Fibroblast of lung (primary cell): Measurements from ENCODE around the gene CUEDC1. TPM values are rescaled to one million over a fixed set of nuclear protein-coding genes. Genes with fewer than 3 reads are reported as not detected.

Experiments used
- DNase-seq, 2 donors: peaks; one replicate each; pipeline versions ENCODE4 v3.0.0 to v3.0.0-alpha.2; 2010; ENCODE audit warnings: low read depth in 2 of 2
- H2AFZ ChIP-seq: 2 replicates; pipeline ENCODE4 v1.5.1; 2012; ENCODE audit warnings: low read length, control low read depth, inconsistent platforms
- H3K27ac ChIP-seq: 2 replicates; pipeline ENCODE4 v1.5.1; 2011; ENCODE audit warnings: low read length, control low read depth; ENCODE audit not compliant: insufficient read depth
- H3K27me3 ChIP-seq: 2 replicates; pipeline ENCODE4 v1.5.1; 2011; ENCODE audit warnings: mild to moderate bottlenecking, low read length; ENCODE audit not compliant: control insufficient read depth, insufficient read depth
- H3K36me3 ChIP-seq: 2 replicates; pipeline ENCODE4 v1.5.1; 2011; ENCODE audit warnings: low read length; ENCODE audit not compliant: control insufficient read depth, insufficient read depth
- H3K4me1 ChIP-seq: 2 replicates; pipeline ENCODE4 v1.5.1; 2011; ENCODE audit warnings: low read length; ENCODE audit not compliant: control insufficient read depth, insufficient read depth; ENCODE audit errors: extremely low read depth
- H3K4me2 ChIP-seq: 2 replicates; pipeline ENCODE4 v1.5.1; 2011; ENCODE audit warnings: low read length, control low read depth; ENCODE audit not compliant: insufficient read depth; ENCODE audit errors: extremely low read depth
- H3K4me3 ChIP-seq, 4 experiments: fragments of 200-600 bp in 1 of 4; sonication (generic) in 1 of 4; replicated peaks in 1 of 4; 2 replicates each; pipeline ENCODE4 v1.5.1; 2011 to 2016; ENCODE audit warnings: low read length in 4 of 4, low read depth in 3 of 4, mild to moderate bottlenecking in 3 of 4, control low read depth in 2 of 4, inconsistent platforms in 1 of 4, mixed read lengths in 1 of 4; ENCODE audit not compliant: insufficient read depth in 1 of 4; ENCODE audit errors: control extremely low read depth in 1 of 4
- H3K79me2 ChIP-seq: 2 replicates; pipeline ENCODE4 v1.5.1; 2012; ENCODE audit warnings: mild to moderate bottlenecking, low read length, inconsistent platforms; ENCODE audit not compliant: control insufficient read depth, insufficient read depth
- H3K9ac ChIP-seq: 2 replicates; pipeline ENCODE4 v1.5.1; 2011; ENCODE audit warnings: mild to moderate bottlenecking, low read length, control low read depth; ENCODE audit not compliant: insufficient read depth
- H3K9me3 ChIP-seq: 2 replicates; pipeline ENCODE4 v1.5.1; 2012; ENCODE audit warnings: low read depth, low read length; ENCODE audit not compliant: control insufficient read depth, insufficient read depth
- H4K20me1 ChIP-seq: 2 replicates; pipeline ENCODE4 v1.5.1; 2011; ENCODE audit warnings: low read length; ENCODE audit not compliant: control insufficient read depth, insufficient read depth; ENCODE audit errors: extremely low read depth
- EZH2 ChIP-seq: IDR thresholded peaks from 2 replicates; pipeline ENCODE4 v1.5.1; 2012; ENCODE audit warnings: low read length, control low read depth, mild to moderate bottlenecking; ENCODE audit errors: missing control alignments
- polyA plus RNA-seq, 2 donors: library from polyadenylated mRNA; depleted of rRNA in 1 of 2; stranded (reverse) in 1 of 2; unstranded in 1 of 2; fragments of >200 nt; gene quantifications; 2 replicates each; pipeline ENCODE4 v1.2.1, GENCODE V29; 2011 to 2012; ENCODE audit warnings: missing spikeins in 1 of 2
- total RNA-seq: library from RNA; depleted of rRNA; stranded (reverse); fragments of >200 nt; gene quantifications from 2 replicates; pipeline ENCODE4 v1.2.1, GENCODE V29; 2014
- TF ChIP-seq, protein P1 (sequence below), 2 donors: IDR thresholded peaks in 1 of 2; conservative IDR thresholded peaks in 1 of 2; 1 replicate in 1 of 2; 2 replicates in 1 of 2; pipeline ENCODE4 v1.5.1; 2011 to 2012; ENCODE audit warnings: low read length in 2 of 2, control low read depth in 1 of 2, inconsistent platforms in 1 of 2, low read depth in 1 of 2, mild to moderate bottlenecking in 1 of 2

CUEDC1 gene
- total and polyA plus RNA-seq, 2 donors (not counting 1 experiment from before 2014, with no cell fraction given): 11.9 to 34.9 TPM

DNA sequence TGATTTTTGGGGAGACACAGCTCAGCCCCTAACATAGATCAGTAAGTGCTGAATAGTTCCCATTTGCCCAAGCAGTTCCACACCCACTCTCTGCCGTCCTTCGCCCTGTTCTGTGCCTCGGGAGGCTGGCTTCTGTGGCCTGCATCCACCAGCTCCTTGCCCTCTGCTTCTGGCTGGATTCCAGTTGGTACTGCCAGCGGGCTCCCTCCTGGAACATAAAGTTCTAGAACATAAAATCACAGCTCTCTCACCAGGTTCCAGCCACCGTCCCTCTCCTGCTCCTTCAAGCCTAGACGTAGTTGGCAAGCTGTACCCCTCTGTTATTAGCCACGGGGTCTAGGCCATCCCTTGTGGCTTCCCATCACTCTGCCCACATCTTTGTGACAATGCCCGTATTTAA lies 101.5 kb downstream of the CUEDC1 start:
- TF ChIP-seq EZH2: no peak
- TF ChIP-seq, protein P1, sequence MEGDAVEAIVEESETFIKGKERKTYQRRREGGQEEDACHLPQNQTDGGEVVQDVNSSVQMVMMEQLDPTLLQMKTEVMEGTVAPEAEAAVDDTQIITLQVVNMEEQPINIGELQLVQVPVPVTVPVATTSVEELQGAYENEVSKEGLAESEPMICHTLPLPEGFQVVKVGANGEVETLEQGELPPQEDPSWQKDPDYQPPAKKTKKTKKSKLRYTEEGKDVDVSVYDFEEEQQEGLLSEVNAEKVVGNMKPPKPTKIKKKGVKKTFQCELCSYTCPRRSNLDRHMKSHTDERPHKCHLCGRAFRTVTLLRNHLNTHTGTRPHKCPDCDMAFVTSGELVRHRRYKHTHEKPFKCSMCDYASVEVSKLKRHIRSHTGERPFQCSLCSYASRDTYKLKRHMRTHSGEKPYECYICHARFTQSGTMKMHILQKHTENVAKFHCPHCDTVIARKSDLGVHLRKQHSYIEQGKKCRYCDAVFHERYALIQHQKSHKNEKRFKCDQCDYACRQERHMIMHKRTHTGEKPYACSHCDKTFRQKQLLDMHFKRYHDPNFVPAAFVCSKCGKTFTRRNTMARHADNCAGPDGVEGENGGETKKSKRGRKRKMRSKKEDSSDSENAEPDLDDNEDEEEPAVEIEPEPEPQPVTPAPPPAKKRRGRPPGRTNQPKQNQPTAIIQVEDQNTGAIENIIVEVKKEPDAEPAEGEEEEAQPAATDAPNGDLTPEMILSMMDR (conservative IDR thresholded peaks at IDR 0.05 in 1 of 2, IDR thresholded peaks at IDR 0.05 in 1 of 2; ENCODE audit: low read depth in 1 of 2, low read length in 2 of 2): no peak
- Histone ChIP-seq H3K4me3 (no peak overlapping the region), H3K79me2 (peaks cover 12% of the 10 kb centered on the region), H2AFZ (no peak overlapping the region), H3K27ac (no peak overlapping the region), H3K4me2 (no peak overlapping the region), H3K9me3 (no peaks in the 10 kb centered on the region), H3K36me3 (no peaks in the 10 kb centered on the region), H3K4me1 (peaks cover 18% of the 10 kb centered on the region), H4K20me1 (no peaks in the 10 kb centered on the region), H3K27me3 (no peaks in the 10 kb centered on the region), H3K9ac (no peak overlapping the region)
- no peak for DNase-seq

GRCh38 chr17:57852955-57853328 lies 102.3 kb downstream of the CUEDC1 start:
- no peaks in the 10 kb centered on the region for H3K27me3 ChIP-seq
- DNase-seq: no peak
- no peak overlapping the region for H3K4me3 ChIP-seq
- peaks cover 16% of the 10 kb centered on the region for H3K4me1 ChIP-seq
- H2AFZ ChIP-seq: no peak overlapping the region
- H3K36me3 ChIP-seq: no peaks in the 10 kb centered on the region
- H3K9ac ChIP-seq: no peak overlapping the region
- H3K9me3 ChIP-seq: no peaks in the 10 kb centered on the region
- no peaks in the 10 kb centered on the region for H4K20me1 ChIP-seq
- H3K79me2 ChIP-seq: peaks cover 14% of the 10 kb centered on the region
- no peak overlapping the region for H3K27ac ChIP-seq
- TF ChIP-seq, protein P1 (conservative IDR thresholded peaks at IDR 0.05 in 1 of 2, IDR thresholded peaks at IDR 0.05 in 1 of 2; ENCODE audit: low read depth in 1 of 2, low read length in 2 of 2): no peak
- TF ChIP-seq EZH2: no peak
- no peak overlapping the region for H3K4me2 ChIP-seq

- Histone ChIP-seq H4K20me1 (no peaks in the 10 kb centered on the region), H3K4me1 (peaks cover 16% of the 10 kb centered on the region), H3K4me3 (no peak overlapping the region), H3K4me2 (no peak overlapping the region), H3K27ac (no peak overlapping the region), H3K36me3 (no peaks in the 10 kb centered on the region), H3K9me3 (no peaks in the 10 kb centered on the region), H3K27me3 (no peaks in the 10 kb centered on the region), H3K79me2 (peaks cover 15% of the 10 kb centered on the region), H2AFZ (no peak overlapping the region), H3K9ac (no peak overlapping the region)
- DNase-seq: no peak
- TF ChIP-seq, protein P1 (conservative IDR thresholded peaks at IDR 0.05 in 1 of 2, IDR thresholded peaks at IDR 0.05 in 1 of 2; ENCODE audit: low read depth in 1 of 2, low read length in 2 of 2): no peak
- no peak for TF ChIP-seq EZH2
Observed at GRCh38 chr17:57852092-57852954, 102.9 kb downstream of the CUEDC1 start.
